HG03139 (cell line): ENCODE measurements around the gene TTC7B.

Experiments
- ATAC-seq: cut with Tn5 transposase; IDR thresholded peaks from one replicate; pipeline ENCODE4 v1.9.1; 2021; ENCODE audit not compliant: unreplicated experiment

Gene TTC7B

DNA sequence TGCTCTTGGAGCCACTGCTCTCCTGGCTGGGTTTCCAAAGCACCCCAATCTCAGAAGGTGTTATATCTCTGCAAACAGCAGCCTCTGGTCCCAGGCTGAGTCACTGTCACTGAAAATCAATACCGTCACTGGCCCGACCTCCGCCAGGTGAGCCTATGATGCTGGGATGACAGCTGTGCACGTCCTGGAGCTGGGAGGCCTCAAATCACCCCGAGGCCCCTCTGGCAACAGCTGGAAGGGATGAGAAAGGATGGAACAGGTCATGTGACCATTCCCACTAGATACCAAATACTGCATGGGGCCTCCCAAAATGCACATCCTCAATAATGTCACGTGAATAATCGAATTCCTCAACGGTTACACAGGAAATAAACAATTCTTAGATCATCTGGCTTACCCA lies 190.8 kb downstream of the TTC7B start:
- ATAC-seq: no peak

DNA sequence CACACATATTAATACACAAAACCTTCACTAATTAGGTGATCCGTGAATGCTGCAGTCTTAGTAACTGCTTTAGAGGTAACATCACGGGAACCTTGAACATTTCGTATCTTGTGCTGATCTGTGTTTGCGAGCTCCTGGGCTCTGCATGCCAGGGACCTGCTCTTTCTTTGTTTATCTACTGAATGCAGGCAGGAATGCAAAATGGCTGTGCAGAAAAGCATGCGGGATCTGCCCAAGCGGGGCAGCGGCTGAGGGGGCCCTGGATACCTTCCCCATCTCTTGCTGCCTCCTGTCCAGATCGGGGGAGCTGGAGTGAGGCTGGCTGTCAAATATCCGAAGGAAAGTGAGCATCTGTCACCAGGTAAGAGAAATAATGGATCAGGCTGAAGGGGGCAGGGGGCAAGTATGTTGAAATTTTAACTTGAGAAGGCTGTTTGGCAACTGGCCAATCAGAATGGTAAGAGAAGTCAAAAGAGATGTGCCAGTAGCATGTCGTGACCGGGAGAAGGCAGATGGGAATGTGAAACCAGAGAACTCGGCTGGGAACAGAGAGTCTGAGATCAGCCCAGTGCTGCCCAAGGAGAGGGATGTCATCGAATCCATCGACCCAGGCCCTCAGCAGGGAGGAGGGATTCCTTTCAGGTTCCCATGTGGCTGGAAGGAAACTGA lies 191.4 kb downstream of the TTC7B start:
- no peak for ATAC-seq

DNA sequence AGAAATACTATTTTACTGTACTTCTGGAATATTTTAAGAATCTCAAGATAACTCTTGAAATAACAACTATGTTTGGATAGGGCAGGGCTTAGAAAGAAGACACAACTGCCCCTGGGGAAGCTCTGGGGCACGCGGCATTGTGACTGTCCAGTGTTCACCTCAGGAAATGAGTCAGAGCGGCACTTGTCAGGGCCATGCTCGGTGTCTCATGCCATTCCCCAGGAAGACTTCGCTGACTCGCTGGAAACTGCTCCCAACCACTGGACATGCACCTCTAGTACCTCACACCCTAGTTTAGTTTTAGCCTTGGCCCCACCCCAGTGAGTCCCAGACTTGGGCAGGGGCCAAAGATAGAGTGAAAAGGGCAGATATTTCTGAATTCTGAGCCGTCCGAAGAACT lies 192.0 kb downstream of the TTC7B start:
- ATAC-seq: no peak

- ATAC-seq: no peak
Measured at GRCh38 chr14:90621201-90621600, 195.0 kb downstream of the TTC7B start.

- no peak for ATAC-seq
Measured at GRCh38 chr14:90620568-90621077, 195.6 kb downstream of the TTC7B start.

- no peak for ATAC-seq
Measured at GRCh38 chr14:90619911-90620310, 196.3 kb downstream of the TTC7B start.

DNA sequence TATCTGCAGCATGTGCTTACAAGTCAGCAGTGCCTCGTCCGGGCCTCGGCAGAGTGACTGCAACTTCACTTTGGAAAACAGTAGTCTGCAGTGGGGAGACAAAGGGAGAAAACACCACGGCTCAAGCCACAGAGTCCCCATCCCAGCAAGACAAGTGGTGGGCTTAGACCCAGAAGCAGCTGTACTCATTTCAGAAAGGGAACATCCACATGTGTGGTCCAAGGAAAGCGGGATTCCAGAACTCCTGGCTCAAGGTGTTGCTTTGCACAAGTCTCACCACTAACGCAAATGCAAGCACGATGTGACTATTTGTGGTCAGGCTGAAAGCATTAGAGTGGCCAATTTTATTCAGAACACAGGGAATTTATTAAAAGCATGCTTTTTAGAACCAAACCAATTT lies 198.3 kb downstream of the TTC7B start:
- no peak for ATAC-seq

GRCh38 chr14:90616881-90617280 lies 199.3 kb downstream of the TTC7B start:
- no peak for ATAC-seq

- ATAC-seq: no peak
Measured at GRCh38 chr14:90616313-90616712, 199.9 kb downstream of the TTC7B start.

DNA sequence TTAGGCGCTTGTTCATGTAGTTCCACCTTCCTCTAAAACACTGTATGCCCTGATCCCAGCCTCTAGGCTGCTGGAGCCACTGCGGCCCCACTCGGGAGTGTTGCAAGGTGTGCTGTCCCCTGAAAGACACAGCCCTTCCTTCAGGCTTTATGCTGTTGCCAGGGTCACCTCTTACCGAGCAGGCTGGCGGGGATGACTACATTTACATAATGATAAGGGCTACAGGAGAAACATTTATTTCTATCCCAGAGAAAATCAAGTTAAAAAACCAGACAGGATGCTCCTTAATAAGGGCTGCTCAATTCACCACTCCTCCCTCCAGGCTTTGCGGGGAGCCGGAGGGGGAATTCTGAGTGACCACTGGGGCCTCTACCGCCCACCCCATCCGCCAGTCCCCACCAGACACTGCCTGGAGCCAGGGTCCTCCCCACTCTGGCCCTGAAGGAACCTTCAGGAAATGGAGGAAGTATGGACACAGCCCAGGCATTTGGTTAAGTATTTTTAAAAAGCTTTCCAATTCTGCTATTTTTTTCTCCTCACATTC lies 200.6 kb downstream of the TTC7B start:
- no peak for ATAC-seq

GRCh38 chr14:90614696-90615516 lies 201.3 kb downstream of the TTC7B start:
- no peak for ATAC-seq

GRCh38 chr14:90613997-90614396 lies 202.2 kb downstream of the TTC7B start:
- no peak for ATAC-seq

GRCh38 chr14:90613453-90613852 lies 202.8 kb downstream of the TTC7B start:
- ATAC-seq: no peak

DNA sequence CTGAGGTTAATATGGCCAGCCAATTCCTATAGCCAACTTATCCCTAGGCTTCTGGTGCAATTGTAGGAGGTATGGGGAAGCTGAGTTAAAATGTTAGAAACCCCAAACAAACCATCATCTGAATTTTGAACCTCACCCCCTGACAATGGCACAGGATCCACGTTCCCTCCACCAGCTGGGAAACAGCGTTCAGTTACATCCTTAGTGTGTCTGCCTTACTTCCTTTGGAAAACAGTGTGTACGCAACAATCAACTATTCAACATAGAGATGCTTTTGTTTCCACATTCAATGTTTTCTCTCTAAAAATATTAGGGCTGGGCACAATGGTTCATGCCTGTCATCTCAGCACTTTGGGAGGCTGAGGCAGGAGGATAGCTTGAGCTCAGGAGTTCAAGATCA lies 203.4 kb downstream of the TTC7B start:
- no peak for ATAC-seq

GRCh38 chr14:90611936-90612335 lies 204.3 kb downstream of the TTC7B start:
- ATAC-seq: no peak

DNA sequence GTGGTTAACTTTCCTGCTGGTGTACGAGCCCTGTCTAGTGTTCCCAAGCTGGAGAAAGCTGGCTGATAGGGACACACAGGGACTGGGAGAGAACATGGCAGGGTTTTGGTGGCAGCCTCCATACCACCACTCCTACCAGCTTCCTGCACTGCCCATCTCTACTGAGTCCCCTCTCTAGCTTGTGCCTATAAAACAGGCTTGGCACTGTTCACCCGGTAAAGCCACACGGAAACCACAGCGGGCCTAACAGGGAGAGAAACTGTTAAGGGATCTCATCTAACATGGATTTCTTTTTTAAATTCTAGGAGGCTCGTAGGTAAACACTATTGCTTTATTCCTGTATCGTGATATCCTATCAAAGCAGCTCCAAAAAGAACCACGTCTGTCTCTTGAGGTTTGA lies 204.7 kb downstream of the TTC7B start:
- ATAC-seq: no peak

DNA sequence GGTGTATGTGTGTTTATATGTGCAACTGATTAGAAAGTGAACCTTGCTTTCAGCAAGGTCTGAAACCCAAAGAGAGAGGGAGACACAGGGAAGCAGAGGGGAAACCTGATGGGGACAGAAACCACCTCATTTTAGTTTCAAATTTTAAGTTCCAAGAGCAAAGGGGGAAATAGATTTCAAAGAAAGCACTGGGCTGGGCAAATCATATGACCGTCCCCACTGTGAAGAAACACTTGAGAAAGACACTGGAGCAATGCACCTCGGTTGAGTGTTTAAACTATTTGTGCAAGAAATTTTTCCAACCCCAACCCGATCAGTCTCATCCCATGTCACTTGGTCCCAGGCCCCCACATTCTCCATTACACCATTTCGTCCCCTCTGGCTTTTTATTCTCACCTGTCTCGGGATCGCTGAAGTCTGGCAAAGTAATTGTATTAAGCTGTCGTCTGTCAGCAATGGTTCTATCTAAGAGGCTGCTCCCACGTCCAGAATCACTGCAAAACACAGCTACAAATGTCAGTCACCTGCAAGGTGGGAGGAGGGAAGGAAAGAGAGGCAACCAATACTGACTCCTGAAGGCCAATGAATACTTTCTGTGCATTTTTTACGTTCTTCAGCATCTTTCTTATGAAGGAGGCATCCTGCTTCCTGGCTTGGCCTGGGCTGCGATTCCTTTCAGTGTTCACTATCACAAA lies 205.7 kb downstream of the TTC7B start:
- ATAC-seq: no peak

DNA sequence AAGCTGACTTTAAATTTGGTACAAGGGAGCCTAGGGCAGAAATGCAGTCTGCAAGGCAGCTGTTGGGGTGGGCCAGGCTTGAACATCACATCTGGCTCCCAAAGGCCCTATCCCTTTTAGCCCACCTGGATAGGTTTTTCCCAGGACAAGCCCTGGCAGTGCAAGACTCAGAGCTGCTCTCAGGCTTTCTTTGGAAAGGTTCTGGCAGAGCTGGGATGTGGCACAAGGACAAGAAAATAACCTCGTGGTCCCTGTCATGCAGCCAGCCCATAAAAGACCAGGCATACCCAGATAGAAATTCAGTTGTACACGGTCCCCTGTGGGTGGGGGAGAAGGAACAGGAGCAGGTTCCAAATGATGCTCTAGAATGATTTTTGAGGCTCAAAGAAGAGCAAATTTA lies 206.9 kb downstream of the TTC7B start:
- no peak for ATAC-seq

DNA sequence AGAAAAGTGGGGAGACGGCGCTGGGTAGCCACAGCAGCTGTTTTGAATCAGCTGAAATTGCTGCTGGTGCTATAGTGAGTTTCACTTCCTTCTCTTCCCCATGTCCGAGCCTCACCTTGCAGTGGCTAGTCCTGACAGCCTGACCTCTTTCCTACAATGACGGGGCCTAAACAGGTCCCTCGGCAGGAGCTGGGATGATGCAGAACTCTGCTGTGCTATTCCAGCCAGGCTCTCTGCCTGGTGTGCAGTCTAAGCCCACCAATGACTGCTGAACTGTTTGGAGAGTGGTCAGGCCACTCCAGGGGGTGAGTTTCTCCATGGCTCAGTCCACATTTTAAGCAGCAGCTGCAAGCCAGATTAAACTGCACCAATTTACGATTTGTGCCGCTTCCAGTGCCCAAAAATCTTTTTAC lies 207.3 kb downstream of the TTC7B start:
- peak; percentile 65 for ATAC-seq

DNA sequence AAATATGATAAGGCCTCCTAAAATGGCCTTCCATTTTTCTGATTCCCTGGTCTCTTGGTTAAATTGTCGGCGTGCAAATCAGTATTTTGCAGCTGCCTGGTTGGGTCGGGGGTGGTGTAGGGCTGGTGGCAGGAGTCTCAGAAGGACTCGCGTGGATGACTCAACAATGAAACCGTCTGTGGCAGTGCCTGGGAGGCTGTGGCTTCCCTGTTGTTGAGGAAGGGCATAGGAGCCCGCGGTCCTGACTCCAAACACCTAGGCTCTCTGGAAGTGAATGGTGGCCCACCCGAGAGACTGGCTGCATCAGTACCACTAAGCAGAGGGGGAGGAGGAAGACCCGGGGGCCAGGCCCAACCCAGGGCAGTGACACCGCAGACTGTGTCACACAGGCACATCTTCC lies 207.9 kb downstream of the TTC7B start:
- no peak for ATAC-seq

DNA sequence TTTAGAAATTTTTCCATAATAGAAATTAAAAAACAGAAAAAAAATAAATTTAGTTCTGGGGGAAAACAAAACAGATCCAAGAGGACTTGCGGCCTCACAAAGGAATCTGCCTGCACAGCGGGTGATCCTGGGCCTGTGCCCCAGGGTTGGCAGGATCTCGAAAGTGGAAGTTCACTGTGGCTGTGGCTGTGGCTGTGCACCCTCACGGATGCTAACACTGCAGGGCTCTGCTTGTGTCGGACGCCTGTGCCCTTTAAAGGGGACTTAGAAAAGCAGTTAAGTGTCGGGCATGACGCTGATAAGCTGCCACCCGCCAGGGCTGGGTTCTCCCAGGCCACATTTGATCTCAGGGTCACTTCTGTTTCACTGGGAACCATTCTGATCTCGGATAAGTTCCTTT lies 209.1 kb downstream of the TTC7B start:
- no peak for ATAC-seq

- no peak for ATAC-seq
Measured at GRCh38 chr14:90606434-90606833, 209.8 kb downstream of the TTC7B start.
